IPS-18a (cell line): ENCODE measurements around the gene TP53AIP1.
"Not testable (repeated sequence)": the region's sequence is repeated elsewhere in the genome, so short reads cannot be mapped to it uniquely, and the experiment has no call there.

Experiments used
- H3K27ac ChIP-seq: one replicate; pipeline ENCODE4 v1.5.1; 2013; ENCODE audit warnings: low read length
- H3K27me3 ChIP-seq: one replicate; pipeline ENCODE4 v1.6.1; 2013; ENCODE audit warnings: mild to moderate bottlenecking, low read length; ENCODE audit not compliant: control insufficient read depth, insufficient read depth
- H3K36me3 ChIP-seq: one replicate; pipeline ENCODE4 v1.6.1; 2013; ENCODE audit warnings: low read depth, low read length; ENCODE audit not compliant: control insufficient read depth
- H3K4me1 ChIP-seq: one replicate; pipeline ENCODE4 v1.6.1; 2013; ENCODE audit warnings: low read depth, low read length; ENCODE audit not compliant: control insufficient read depth
- H3K4me3 ChIP-seq: one replicate; pipeline ENCODE4 v1.5.1; 2013; ENCODE audit warnings: low read length
- H3K9ac ChIP-seq: one replicate; pipeline ENCODE4 v1.6.1; 2013; ENCODE audit warnings: mild to moderate bottlenecking, low read length, moderate library complexity
- H3K9me3 ChIP-seq: one replicate; pipeline ENCODE4 v1.6.1; 2013; ENCODE audit warnings: low read depth, low read length; ENCODE audit not compliant: control insufficient read depth

Gene TP53AIP1

DNA sequence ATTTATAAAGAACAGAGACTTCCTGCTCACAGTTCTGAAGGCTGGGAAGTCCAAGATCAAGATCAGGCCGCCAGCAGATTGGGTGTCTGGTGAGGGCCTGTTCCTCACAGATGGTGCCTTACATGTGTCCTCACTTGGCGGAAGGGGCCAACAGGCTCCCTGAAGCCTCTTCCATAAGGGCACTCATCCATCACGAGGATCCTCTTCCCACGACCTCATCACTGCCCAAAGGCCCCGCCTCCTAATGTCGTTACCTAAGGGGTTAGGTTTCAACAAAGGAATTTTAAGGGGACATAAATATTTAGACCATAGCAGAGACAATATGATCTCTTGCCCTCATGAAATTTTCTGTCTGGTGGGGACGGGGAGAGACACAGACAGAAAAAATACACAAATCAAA is 18.6 kb downstream of the TP53AIP1 start:
- Histone ChIP-seq H3K9ac (no peak overlapping the region), H3K27ac (no peak overlapping the region), H3K9me3 (no peaks in the 10 kb centered on the region), H3K36me3 (no peaks in the 10 kb centered on the region), H3K4me3 (no peak overlapping the region), H3K27me3 (peaks cover 45% of the 10 kb centered on the region), H3K4me1 (peaks cover 27% of the 10 kb centered on the region)

DNA sequence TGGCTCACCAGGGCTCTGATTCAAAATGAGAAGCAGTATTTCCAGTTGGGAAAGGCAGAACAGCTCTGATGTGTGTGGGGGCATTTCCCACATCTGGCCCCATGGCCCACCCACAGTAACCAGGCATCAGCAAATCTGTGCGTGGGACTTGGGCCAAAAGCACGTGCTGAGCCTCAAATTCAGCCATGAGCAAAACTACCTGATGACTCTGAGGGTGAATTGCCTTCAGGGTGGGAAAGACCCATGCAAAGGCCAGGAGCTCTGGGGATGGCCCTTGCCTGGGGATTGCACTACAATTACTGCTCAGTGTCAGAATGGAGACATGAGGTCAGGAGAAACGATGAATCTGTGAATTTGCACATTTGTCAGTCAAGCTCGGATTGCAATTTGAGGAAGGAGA is 20.9 kb downstream of the TP53AIP1 start:
- Histone ChIP-seq H3K4me1 (peaks cover 14% of the 10 kb centered on the region), H3K9me3 (no peaks in the 10 kb centered on the region), H3K9ac (no peak overlapping the region), H3K4me3 (no peak overlapping the region), H3K27ac (no peak overlapping the region), H3K36me3 (no peaks in the 10 kb centered on the region), H3K27me3 (peaks cover 22% of the 10 kb centered on the region)

DNA sequence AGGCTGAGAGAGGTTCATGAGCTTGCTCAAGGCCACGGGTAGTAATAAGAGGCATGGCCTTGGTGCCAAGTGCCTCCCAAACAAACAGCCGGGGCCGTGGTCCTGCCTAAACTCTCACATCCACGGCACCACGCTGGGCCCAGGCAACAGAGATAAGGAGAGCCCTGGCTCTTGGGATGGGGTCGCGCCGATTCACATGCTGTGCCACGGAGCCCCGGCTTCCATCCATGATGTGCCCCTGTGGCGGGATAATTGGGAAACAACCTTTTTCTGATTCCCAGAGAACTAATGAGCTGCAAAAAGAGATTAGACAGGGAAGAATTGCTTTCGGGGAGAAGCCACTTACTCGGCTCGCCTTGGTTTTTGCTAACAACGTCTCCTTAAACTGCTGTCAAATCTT is 22.0 kb downstream of the TP53AIP1 start:
- peaks cover 4% of the 10 kb centered on the region for H3K4me1 ChIP-seq
- peaks cover 11% of the 10 kb centered on the region for H3K27me3 ChIP-seq
- H3K4me3 ChIP-seq: no peak overlapping the region
- no peak overlapping the region for H3K9ac ChIP-seq
- no peaks in the 10 kb centered on the region for H3K36me3 ChIP-seq
- H3K9me3 ChIP-seq: no peaks in the 10 kb centered on the region
- H3K27ac ChIP-seq: no peak overlapping the region

DNA sequence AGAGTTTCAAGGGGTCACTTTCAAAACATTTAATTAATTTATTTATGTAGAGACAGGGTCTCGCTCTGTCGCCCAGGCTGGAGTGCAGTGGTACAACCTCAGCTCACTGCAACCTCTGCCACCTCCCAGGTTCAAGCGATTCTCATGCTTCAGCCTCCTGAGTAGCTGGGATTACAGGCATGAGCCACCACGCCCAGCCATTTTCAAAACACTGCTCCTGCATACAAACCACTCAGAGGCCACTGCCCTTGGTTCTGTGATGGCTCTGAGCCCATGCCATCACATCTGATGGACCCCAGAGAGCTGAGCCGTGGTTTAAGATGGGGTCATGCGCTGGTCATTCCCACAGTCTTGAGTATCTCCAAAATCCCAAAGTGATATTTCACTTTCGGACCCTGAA is 23.0 kb downstream of the TP53AIP1 start:
- not testable (repeated sequence) for H3K9me3 ChIP-seq, H3K4me3 ChIP-seq, H3K9ac ChIP-seq, H3K36me3 ChIP-seq, H3K27ac ChIP-seq, H3K4me1 ChIP-seq, H3K27me3 ChIP-seq

DNA sequence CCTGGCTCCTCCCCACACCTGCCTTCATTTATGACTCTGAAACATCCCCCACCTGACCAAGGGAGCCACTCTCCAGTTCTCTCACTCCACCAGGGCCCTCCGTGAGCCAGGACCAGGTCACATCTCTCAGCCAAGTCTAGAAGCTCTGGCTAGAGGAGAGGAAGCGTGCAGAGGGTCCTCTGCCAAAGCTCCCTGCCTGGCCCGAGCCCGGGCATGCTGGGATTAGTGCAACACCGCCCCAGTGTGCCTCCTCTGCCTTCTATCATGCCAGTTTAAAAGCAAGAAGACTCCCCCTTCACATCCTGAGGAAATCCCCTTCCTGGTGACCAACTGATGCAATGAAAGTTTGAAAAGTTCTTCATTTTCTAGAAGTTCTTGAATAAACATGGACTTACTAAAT is 23.5 kb downstream of the TP53AIP1 start:
- Histone ChIP-seq H3K9ac (no peak overlapping the region), H3K27ac (no peak overlapping the region), H3K9me3 (no peaks in the 10 kb centered on the region), H3K27me3 (no peaks in the 10 kb centered on the region), H3K4me1 (no peaks in the 10 kb centered on the region), H3K4me3 (no peak overlapping the region), H3K36me3 (no peaks in the 10 kb centered on the region)

DNA sequence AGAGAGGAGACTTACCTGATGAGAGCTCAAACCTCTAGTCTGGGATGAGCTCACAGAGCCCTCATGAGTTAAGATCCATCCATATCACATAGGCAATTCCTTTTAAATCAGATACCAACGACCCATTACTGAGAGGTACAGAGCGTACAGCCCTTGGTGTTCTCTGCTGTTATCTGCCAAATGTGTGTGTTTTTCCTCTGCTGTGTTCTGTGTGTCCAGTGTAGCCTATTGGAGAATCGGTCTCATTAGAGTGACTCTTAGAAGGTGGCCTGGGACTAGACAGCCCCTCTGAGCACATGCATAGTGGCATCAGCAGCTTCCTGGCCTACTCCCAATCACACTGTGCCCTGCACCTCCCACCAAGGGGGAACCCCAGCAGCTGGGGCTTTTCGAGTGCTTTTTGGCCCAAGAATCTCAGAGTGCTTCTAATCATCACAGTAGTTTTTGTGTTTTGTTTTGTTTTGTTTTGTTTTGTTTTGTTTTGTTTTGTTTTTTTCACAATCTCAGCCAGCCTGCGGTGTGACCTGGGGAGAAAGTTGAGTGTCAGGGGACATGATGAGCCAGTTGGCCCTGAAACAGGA is 25.4 kb downstream of the TP53AIP1 start:
- no peaks in the 10 kb centered on the region for H3K9me3 ChIP-seq
- no peaks in the 10 kb centered on the region for H3K27me3 ChIP-seq
- H3K36me3 ChIP-seq: no peaks in the 10 kb centered on the region
- no peak overlapping the region for H3K27ac ChIP-seq
- H3K4me1 ChIP-seq: no peaks in the 10 kb centered on the region
- no peak overlapping the region for H3K9ac ChIP-seq
- no peak overlapping the region for H3K4me3 ChIP-seq

DNA sequence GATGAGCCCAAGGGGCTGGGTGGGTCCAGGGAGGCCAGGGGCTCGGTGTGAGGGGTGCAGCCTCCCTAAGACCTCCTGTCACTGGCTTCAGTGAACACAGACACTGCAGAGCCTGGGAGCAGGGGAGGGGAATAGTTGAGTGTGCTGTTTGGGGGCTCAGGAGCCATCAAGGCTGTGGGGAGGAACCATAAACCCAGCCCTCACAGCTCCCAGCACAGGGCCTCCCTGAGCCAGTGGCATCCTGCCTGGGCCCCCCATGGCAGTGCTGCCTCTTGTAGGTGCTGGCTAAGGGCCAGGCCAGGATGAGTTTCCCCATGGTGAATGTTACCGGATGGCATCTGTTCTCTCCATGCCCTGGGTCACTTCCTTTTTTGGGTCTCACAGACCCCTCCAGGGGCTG is 26.0 kb downstream of the TP53AIP1 start:
- Histone ChIP-seq H3K27ac (no peak overlapping the region), H3K9ac (no peak overlapping the region), H3K36me3 (no peaks in the 10 kb centered on the region), H3K9me3 (no peaks in the 10 kb centered on the region), H3K4me1 (no peaks in the 10 kb centered on the region), H3K4me3 (no peak overlapping the region), H3K27me3 (no peaks in the 10 kb centered on the region)

DNA sequence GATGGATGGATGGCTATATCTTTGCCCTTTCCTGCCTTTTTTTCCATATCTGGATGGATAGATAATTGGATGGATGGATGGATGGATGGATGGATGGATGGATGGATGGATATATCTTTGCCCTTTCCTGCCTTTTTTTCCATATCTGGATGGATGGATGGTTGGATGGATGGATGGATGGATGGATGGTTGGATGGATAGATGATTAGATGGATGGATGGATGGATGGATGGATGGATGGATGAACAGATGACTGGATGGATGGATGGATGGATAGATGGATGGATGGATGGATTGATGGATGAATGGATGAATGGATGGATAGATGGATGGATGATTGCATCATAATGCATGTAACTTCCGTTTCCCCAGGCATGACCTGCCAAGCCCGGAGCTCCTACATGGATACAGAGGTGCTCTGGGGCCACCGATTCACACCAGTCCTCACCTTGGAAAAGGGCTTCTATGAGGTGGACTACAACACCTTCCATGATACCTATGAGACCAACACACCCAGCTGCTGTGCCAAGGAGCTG is 26.6 kb downstream of the TP53AIP1 start:
- H3K9me3 ChIP-seq: no peaks in the 10 kb centered on the region
- no peak overlapping the region for H3K9ac ChIP-seq
- no peaks in the 10 kb centered on the region for H3K4me1 ChIP-seq
- H3K27ac ChIP-seq: no peak overlapping the region
- H3K27me3 ChIP-seq: no peaks in the 10 kb centered on the region
- H3K4me3 ChIP-seq: no peak overlapping the region
- no peaks in the 10 kb centered on the region for H3K36me3 ChIP-seq

DNA sequence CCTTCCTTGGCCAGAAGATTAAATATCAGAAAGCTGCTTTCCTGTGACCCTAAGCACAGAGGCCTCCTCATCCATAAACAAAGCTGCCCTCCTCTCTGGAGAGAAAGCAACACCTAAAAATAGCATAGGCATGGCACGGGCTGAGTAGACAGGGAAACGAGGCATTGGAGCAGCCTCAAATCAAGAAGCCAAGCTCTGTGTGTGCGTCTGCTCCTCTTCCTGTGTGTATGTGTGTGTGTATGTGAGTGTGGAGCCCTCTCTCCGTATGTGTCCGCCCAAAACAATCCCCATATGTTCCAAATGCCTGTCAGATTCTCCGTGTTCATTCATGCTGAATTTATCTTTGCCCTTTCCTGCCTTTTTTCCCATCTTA is 27.5 kb downstream of the TP53AIP1 start:
- Histone ChIP-seq H3K9ac (no peak overlapping the region), H3K4me1 (no peaks in the 10 kb centered on the region), H3K4me3 (no peak overlapping the region), H3K9me3 (no peaks in the 10 kb centered on the region), H3K36me3 (no peaks in the 10 kb centered on the region), H3K27me3 (no peaks in the 10 kb centered on the region), H3K27ac (no peak overlapping the region)

DNA sequence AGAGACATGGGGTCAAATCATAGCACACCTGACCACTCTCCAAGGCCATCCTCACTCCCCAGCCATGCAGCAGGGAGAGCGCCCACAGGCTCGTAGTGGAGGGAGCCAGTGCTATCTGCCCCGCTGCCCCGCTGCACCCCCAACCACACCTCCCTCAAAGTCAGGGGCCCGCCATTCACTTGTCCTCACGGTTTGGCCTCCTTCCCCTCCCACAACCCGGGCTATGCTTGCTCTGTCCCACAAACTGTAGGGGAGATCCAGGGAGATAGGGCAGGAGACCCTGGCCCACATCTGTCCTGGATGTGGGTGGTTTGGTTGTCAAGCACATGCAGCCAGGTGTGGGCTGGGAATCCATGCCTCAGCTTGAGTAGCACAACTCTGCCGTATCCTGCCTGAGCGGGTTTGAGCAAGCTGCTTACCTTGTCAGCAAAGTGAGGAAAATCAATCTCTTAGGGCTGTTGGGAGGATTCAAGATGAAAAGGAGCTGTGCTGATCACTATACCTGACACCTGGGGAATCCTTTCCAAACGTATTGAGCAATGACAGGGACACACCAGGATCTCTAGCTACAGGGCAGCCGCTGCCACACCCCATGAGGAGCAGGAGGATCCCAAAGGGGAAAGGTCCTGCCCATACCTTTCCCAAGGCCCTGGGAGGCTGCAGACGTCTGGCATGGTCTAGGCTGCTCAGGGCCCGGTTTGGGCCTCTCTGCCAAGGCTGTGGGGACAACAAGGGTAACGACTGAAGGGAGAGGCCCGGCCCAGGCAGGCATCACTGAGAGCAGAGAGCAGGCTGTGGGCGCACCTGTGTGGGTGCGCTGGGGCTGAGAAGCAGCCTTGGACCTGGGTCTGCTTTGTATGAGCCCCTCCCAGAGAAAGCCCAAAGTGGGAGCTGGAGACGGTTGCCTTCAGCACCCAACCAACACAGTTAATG is 28.2 kb downstream of the TP53AIP1 start:
- H3K9me3 ChIP-seq: no peaks in the 10 kb centered on the region
- H3K4me1 ChIP-seq: no peaks in the 10 kb centered on the region
- H3K27me3 ChIP-seq: no peaks in the 10 kb centered on the region
- no peak overlapping the region for H3K27ac ChIP-seq
- H3K4me3 ChIP-seq: no peak overlapping the region
- no peak overlapping the region for H3K9ac ChIP-seq
- H3K36me3 ChIP-seq: no peaks in the 10 kb centered on the region

DNA sequence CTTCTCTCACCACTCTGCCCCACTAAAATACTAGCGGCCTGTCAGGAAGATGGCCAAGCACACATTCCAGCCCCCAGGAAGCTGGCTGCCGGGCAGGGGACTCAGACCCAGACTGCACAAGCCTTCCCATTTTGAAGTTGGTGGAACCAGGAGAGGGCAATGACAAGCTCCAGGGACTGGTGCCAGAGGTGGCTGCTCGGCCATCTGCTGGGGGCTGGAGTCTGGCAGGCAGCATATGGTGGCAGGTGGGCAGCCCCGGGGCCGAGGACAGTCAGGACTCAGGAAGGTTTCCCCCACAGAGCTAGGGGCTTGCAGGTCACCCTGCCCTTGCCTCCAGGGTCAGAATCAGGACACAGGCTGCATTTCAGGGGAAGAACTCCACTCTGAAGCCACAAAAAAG is 28.9 kb downstream of the TP53AIP1 start:
- Histone ChIP-seq H3K9ac (no peak overlapping the region), H3K9me3 (no peaks in the 10 kb centered on the region), H3K36me3 (no peaks in the 10 kb centered on the region), H3K27me3 (peaks cover 6% of the 10 kb centered on the region), H3K27ac (no peak overlapping the region), H3K4me3 (no peak overlapping the region), H3K4me1 (no peaks in the 10 kb centered on the region)

DNA sequence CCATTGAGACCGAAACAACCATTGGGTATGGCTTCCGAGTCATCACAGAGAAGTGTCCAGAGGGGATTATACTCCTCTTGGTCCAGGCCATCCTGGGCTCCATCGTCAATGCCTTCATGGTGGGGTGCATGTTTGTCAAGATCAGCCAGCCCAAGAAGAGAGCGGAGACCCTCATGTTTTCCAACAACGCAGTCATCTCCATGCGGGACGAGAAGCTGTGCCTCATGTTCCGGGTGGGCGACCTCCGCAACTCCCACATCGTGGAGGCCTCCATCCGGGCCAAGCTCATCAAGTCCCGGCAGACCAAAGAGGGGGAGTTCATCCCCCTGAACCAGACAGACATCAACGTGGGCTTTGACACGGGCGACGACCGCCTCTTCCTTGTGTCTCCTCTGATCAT is 31.0 kb downstream of the TP53AIP1 start:
- no peak overlapping the region for H3K4me3 ChIP-seq
- H3K36me3 ChIP-seq: no peaks in the 10 kb centered on the region
- H3K27ac ChIP-seq: no peak overlapping the region
- H3K9ac ChIP-seq: no peak overlapping the region
- peaks cover 27% of the 10 kb centered on the region for H3K27me3 ChIP-seq
- no peaks in the 10 kb centered on the region for H3K4me1 ChIP-seq
- H3K9me3 ChIP-seq: no peaks in the 10 kb centered on the region
